Hepatocyte (in vitro differentiated cells): ENCODE measurements around the gene RPS5.

Experiments
- CTCF ChIP-seq: fragments of 200-600 bp; sonication (generic); IDR thresholded peaks from 2 replicates; pipeline ENCODE4 v1.5.1; 2016; ENCODE audit warnings: antibody characterized with exemption, mild to moderate bottlenecking; ENCODE audit not compliant: poor library complexity
- EZH2 ChIP-seq: fragments of 200-600 bp; sonication (generic); IDR thresholded peaks from 2 replicates; pipeline ENCODE4 v1.6.1; 2016; ENCODE audit warnings: antibody characterized with exemption, mild to moderate bottlenecking, borderline replicate concordance
- EZH2phosphoT487 ChIP-seq: fragments of 200-600 bp; sonication (generic); IDR thresholded peaks from one replicate; pipeline ENCODE4 v1.6.1; 2018; ENCODE audit warnings: antibody characterized with exemption, mild to moderate bottlenecking, low read depth, moderate library complexity; ENCODE audit not compliant: unreplicated experiment, severe bottlenecking

GRCh38 chr19:58355908-58356765 is 30.9 kb upstream of the RPS5 start:
- TF ChIP-seq CTCF (no peak), EZH2 (no peak), EZH2phosphoT487 (no peak)
